Measurements from ENCODE around the gene CELA2A. TPM values are rescaled to one million over a fixed set of nuclear protein-coding genes. Genes with fewer than 3 reads are reported as not detected.
A peak's percentile ranks its signal among the peaks of the same experiment; 100 is the strongest.

CELA2A gene
- total and polyA plus RNA-seq, 2 of the 13 experiments (the other 11 are each of a cell fraction or from before 2014, with no cell fraction given), result not detected

GRCh38 chr1:15430787-15431570 lies 25.6 kb upstream of the CELA2A start (continued):
- TF ChIP-seq ZBTB44 (CRISPR knock-in tag; IDR thresholded peaks at IDR 0.05), result no peak
- peak; percentile 93 for TF ChIP-seq RAD21 (CRISPR knock-in tag; IDR thresholded peaks at IDR 0.05)
- peak; percentile 98 for TF ChIP-seq CTCF (CRISPR knock-in tag; IDR thresholded peaks at IDR 0.05)
- peak; percentile 60; the same call in 1 of the 2 replicates for TF ChIP-seq ZNF280B (CRISPR knock-in tag; IDR thresholded peaks at IDR 0.05; ENCODE audit: borderline replicate concordance)
- no peak for TF ChIP-seq ZNF282 (IDR thresholded peaks at IDR 0.05; ENCODE audit: partially characterized antibody)
- no peak for TF ChIP-seq ISX (CRISPR knock-in tag; conservative IDR thresholded peaks at IDR 0.05)
- TF ChIP-seq YY1 (IDR thresholded peaks at IDR 0.05; ENCODE audit: insufficient read depth, insufficient replicate concordance, low read depth, low read length), result peak; percentile 7
- 0 out of 2 replicates have a peak, but pooled peaks have one; percentile 6 for TF ChIP-seq ZNF451 (CRISPR knock-in tag; IDR thresholded peaks at IDR 0.05)
- TF ChIP-seq ZBTB7A (CRISPR knock-in tag; IDR thresholded peaks at IDR 0.05), result peak; percentile 82; the same call in 1 of the 2 replicates
- TF ChIP-seq ZFP91 (CRISPR knock-in tag; IDR thresholded peaks at IDR 0.05; ENCODE audit: borderline replicate concordance), result peak; percentile 46; the same call in 1 of the 2 replicates
- peak; percentile 29; the same call in 1 of the 2 replicates for TF ChIP-seq KDM2A (CRISPR knock-in tag; IDR thresholded peaks at IDR 0.05; ENCODE audit: borderline replicate concordance, low read depth)

Measured in HepG2 (cell line).